ENCODE results near the gene EEPD1. TPM values are rescaled to one million over a fixed set of nuclear protein-coding genes. Genes with fewer than 3 reads are reported as not detected.

Gene EEPD1
- total RNA-seq, 6 experiments from 2014 or later = 5.9 to 18.6 (median 10.6) TPM

GRCh38 chr7:36158321-36158605 lies 5.2 kb downstream of the EEPD1 start:
- H3K4me3 ChIP-seq = no peak overlapping the region
- peak overlapping the region; percentile 15 to 52 (median 35) for H3K27ac ChIP-seq
- DNase-seq (no peak), ATAC-seq (no peak)
- no peaks in the 10 kb centered on the region for H3K36me3 ChIP-seq
- H3K4me1 ChIP-seq = peaks cover 0 to 56% (median 20%) of the 10 kb centered on the region in 4 donors
- no peaks in the 10 kb centered on the region for H3K27me3 ChIP-seq
- TF ChIP-seq POLR2A (IDR thresholded peaks at IDR 0.05) = no peak
- TF ChIP-seq CTCF (IDR thresholded peaks at IDR 0.05) = no peak
- WGBS (ENCODE audit: insufficient coverage, low coverage, low lambda C conversion rate, missing lambda C conversion rate) = 53% methylated on average over 2 of the region's 2 CpGs
- intact Hi-C loops (cut with DNase I) = loop anchor here in 1 of 2 donors (10.0 kb wide), 1 partner anchor 127 kb away; no protein-coding TSS in a partner anchor
- no peaks in the 10 kb centered on the region for H3K9me3 ChIP-seq

GRCh38 chr7:36159618-36160017 lies 6.6 kb downstream of the EEPD1 start:
- H3K27ac ChIP-seq = no peak overlapping the region
- no peak for ATAC-seq
- no peak overlapping the region for H3K4me3 ChIP-seq
- DNase-seq = no peak
- intact Hi-C loops (cut with DNase I) = loop anchor here in 1 of 2 donors (10.0 kb wide), 1 partner anchor 125 kb away; no protein-coding TSS in a partner anchor
- no peaks in the 10 kb centered on the region for H3K36me3 ChIP-seq
- WGBS (ENCODE audit: insufficient coverage, low coverage, low lambda C conversion rate, missing lambda C conversion rate) = 80% methylated on average over 3 of the region's 3 CpGs
- H3K27me3 ChIP-seq = no peaks in the 10 kb centered on the region
- peaks cover 0 to 53% (median 20%) of the 10 kb centered on the region in 4 donors for H3K4me1 ChIP-seq
- H3K9me3 ChIP-seq = no peaks in the 10 kb centered on the region
- TF ChIP-seq POLR2A (IDR thresholded peaks at IDR 0.05) (no peak), CTCF (IDR thresholded peaks at IDR 0.05) (no peak)

GRCh38 chr7:36160313-36160712 lies 7.3 kb downstream of the EEPD1 start:
- Histone ChIP-seq H3K27me3 (no peaks in the 10 kb centered on the region), H3K4me3 (no peak overlapping the region), H3K4me1 (peaks cover 0 to 46% (median 21%) of the 10 kb centered on the region in 4 donors), H3K27ac (no peak overlapping the region), H3K36me3 (no peaks in the 10 kb centered on the region), H3K9me3 (no peaks in the 10 kb centered on the region)
- WGBS (ENCODE audit: insufficient coverage, low coverage, low lambda C conversion rate, missing lambda C conversion rate) = 91% methylated on average over 5 of the region's 5 CpGs
- DNase-seq (no peak), ATAC-seq (no peak)
- intact Hi-C loops (cut with DNase I) = no loop called here
- no peak for TF ChIP-seq CTCF (IDR thresholded peaks at IDR 0.05)
- no peak for TF ChIP-seq POLR2A (IDR thresholded peaks at IDR 0.05)

GRCh38 chr7:36161996-36162395 lies 8.9 kb downstream of the EEPD1 start:
- no peak overlapping the region for H3K4me3 ChIP-seq
- WGBS (ENCODE audit: insufficient coverage, low coverage, low lambda C conversion rate, missing lambda C conversion rate) = 75% methylated on average over 1 of the region's 1 CpG
- no peaks in the 10 kb centered on the region for H3K9me3 ChIP-seq
- H3K4me1 ChIP-seq = peaks cover 0 to 42% (median 18%) of the 10 kb centered on the region in 4 donors
- no peak for TF ChIP-seq CTCF (IDR thresholded peaks at IDR 0.05)
- TF ChIP-seq POLR2A (IDR thresholded peaks at IDR 0.05) = no peak
- ATAC-seq (peak in 1 of 4 donors; percentile 15), DNase-seq (no peak)
- intact Hi-C loops (cut with DNase I) = no loop called here
- no peaks in the 10 kb centered on the region for H3K27me3 ChIP-seq
- no peaks in the 10 kb centered on the region for H3K36me3 ChIP-seq
- H3K27ac ChIP-seq = no peak overlapping the region

- WGBS (ENCODE audit: insufficient coverage, low coverage, low lambda C conversion rate, missing lambda C conversion rate) = 7% methylated on average over 2 of the region's 2 CpGs
- Histone ChIP-seq H3K27ac (peak overlapping the region in 1 of 3 donors; percentile 31), H3K4me1 (peaks cover 0 to 20% (median 6%) of the 10 kb centered on the region in 4 donors), H3K36me3 (no peaks in the 10 kb centered on the region), H3K4me3 (no peak overlapping the region), H3K9me3 (no peaks in the 10 kb centered on the region), H3K27me3 (no peaks in the 10 kb centered on the region)
- intact Hi-C loops (cut with DNase I) = no loop called here
- no peak for DNase-seq
- peak; percentile 82 to 86 (median 83) for ATAC-seq
- TF ChIP-seq CTCF (IDR thresholded peaks at IDR 0.05) (no peak), POLR2A (IDR thresholded peaks at IDR 0.05) (no peak)
These were observed 12.0 kb downstream of the EEPD1 start for GRCh38 chr7:36165059-36165458.
